ENCODE measurements around the gene OR1I1. TPM values are rescaled to one million over a fixed set of nuclear protein-coding genes. Genes with fewer than 3 reads are reported as not detected.

OR1I1 gene
- total RNA-seq, 1 experiment from 2014 or later: not detected

GRCh38 chr19:15109768-15110417 is 27.9 kb downstream of the OR1I1 start:
- TF ChIP-seq CTCF (conservative IDR thresholded peaks at IDR 0.05): no peak
- Histone ChIP-seq H3K23ac (ENCODE audit: insufficient read length, low read depth, low read length) (no peak overlapping the region), H2AFZ (ENCODE audit: low read length) (no peak overlapping the region), H3K27me3 (ENCODE audit: insufficient read depth, low read length) (no peaks in the 10 kb centered on the region), H3T11ph (ENCODE audit: low read length) (no peak overlapping the region), H3K9me3 (ENCODE audit: control insufficient read depth, low read depth, low read length) (no peaks in the 10 kb centered on the region), H2AK5ac (ENCODE audit: insufficient read length, low read length) (no peak overlapping the region), H3K4me1 (ENCODE audit: insufficient read depth, low read length) (no peaks in the 10 kb centered on the region; the same call in 1 of the 2 replicates), H3K4ac (ENCODE audit: low read depth, low read length) (no peak overlapping the region), H4K91ac (ENCODE audit: insufficient read length, low read depth, low read length) (no peak overlapping the region), H2BK15ac (ENCODE audit: low read depth, low read length) (no peak overlapping the region), H3K56ac (ENCODE audit: insufficient read length, low read depth, low read length) (no peak overlapping the region), H3K27ac (ENCODE audit: insufficient read length, low read depth, low read length) (no peak overlapping the region), H2BK12ac (ENCODE audit: insufficient read length, low read depth, low read length) (no peak overlapping the region), H3K14ac (ENCODE audit: insufficient read depth, low read length) (no peak overlapping the region), H4K20me1 (ENCODE audit: control insufficient read depth, insufficient read depth, insufficient read length) (no peaks in the 10 kb centered on the region), H3K79me2 (ENCODE audit: insufficient read depth, low read length) (no peaks in the 10 kb centered on the region), H3K9ac (ENCODE audit: extremely low read depth, insufficient read length, low read length) (no peak overlapping the region), H3K79me1 (ENCODE audit: insufficient read depth, low read depth, low read length, poor library complexity, severe bottlenecking) (no peaks in the 10 kb centered on the region), H2BK5ac (ENCODE audit: insufficient read length, low read length) (no peak overlapping the region), H4K5ac (ENCODE audit: insufficient read length, low read depth, low read length) (no peak overlapping the region), H3K23me2 (ENCODE audit: insufficient read length, low read depth, low read length, poor library complexity, severe bottlenecking) (peaks cover 10% of the 10 kb centered on the region), H3K18ac (ENCODE audit: insufficient read length, low read depth, low read length) (no peak overlapping the region), H2BK120ac (ENCODE audit: low read depth, low read length, poor library complexity, severe bottlenecking) (no peak overlapping the region), H3K4me2 (ENCODE audit: insufficient read depth, insufficient read length, low read length) (no peak overlapping the region), H4K8ac (replicated peaks; ENCODE audit: insufficient read length, low read depth, low read length) (no peak overlapping the region), H2BK20ac (ENCODE audit: low read depth, low read length, poor library complexity, severe bottlenecking) (no peak overlapping the region)
- Mint-ChIP-seq H3K4me3 (no peak overlapping the region), H3K27ac (no peak overlapping the region), H3K27me3 (ENCODE audit: low read depth) (peaks cover 1% of the 10 kb centered on the region; the same call in 1 of the 2 replicates), H3K9me3 (peaks cover 0 to 4% of the 10 kb centered on the region in 2 experiments; a peak in 3 of 5 replicates), H3K4me1 (peaks cover 15 to 17% of the 10 kb centered on the region in 2 experiments), H3K36me3 (ENCODE audit: insufficient read depth in 1 of 3, low read depth in 3 of 3) (peaks cover 24 to 49% (median 45%) of the 10 kb centered on the region in 3 experiments)
- no CpG with 5 or more reads among the region's 49 CpGs for WGBS (ENCODE audit: extremely low coverage, insufficient read length, low lambda C conversion rate)
- no peak for DNase-seq
